Measurements from ENCODE around the gene UBE3B. TPM values are rescaled to one million over a fixed set of nuclear protein-coding genes. Genes with fewer than 3 reads are reported as not detected.

The UBE3B gene
- total RNA-seq, 4 donors from 2014 or later = 45.2 to 63.6 (median 62.8) TPM

DNA sequence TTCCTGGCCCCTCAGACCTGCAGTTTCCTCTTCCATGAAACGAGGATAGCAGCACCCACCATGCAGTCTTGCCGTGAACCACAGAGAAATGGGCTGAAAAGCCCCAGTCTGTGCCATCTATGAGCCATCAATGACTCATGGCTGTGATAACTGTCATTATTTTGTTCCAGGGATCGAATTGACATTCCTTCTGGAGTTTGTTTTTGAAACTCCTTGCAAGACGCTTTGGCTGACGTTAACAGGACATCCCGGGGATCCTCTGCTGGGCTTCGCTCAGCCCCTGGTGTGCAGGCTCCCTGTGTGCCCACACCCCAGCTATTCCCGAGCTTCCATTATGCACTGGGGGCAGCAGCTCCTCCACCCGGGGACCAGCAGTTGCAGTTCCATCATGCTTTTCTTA lies 62.1 kb downstream of the UBE3B start:
- H3K9me3 ChIP-seq = no peaks in the 10 kb centered on the region
- ATAC-seq = no peak
- WGBS, 2 donors (ENCODE audit: low coverage in 1 of 2) = 82 to 86% methylated on average over 3 to 6 of the region's 9 CpGs
- no peak for TF ChIP-seq EP300 (IDR thresholded peaks at IDR 0.05)
- TF ChIP-seq, protein P1, sequence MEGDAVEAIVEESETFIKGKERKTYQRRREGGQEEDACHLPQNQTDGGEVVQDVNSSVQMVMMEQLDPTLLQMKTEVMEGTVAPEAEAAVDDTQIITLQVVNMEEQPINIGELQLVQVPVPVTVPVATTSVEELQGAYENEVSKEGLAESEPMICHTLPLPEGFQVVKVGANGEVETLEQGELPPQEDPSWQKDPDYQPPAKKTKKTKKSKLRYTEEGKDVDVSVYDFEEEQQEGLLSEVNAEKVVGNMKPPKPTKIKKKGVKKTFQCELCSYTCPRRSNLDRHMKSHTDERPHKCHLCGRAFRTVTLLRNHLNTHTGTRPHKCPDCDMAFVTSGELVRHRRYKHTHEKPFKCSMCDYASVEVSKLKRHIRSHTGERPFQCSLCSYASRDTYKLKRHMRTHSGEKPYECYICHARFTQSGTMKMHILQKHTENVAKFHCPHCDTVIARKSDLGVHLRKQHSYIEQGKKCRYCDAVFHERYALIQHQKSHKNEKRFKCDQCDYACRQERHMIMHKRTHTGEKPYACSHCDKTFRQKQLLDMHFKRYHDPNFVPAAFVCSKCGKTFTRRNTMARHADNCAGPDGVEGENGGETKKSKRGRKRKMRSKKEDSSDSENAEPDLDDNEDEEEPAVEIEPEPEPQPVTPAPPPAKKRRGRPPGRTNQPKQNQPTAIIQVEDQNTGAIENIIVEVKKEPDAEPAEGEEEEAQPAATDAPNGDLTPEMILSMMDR (IDR thresholded peaks at IDR 0.05) = no peak
- no peak for TF ChIP-seq POLR2AphosphoS5 (IDR thresholded peaks at IDR 0.05)
- no peak for TF ChIP-seq POLR2A (IDR thresholded peaks at IDR 0.05)
- no peaks in the 10 kb centered on the region for H3K4me1 ChIP-seq
- peaks cover 0 to 58% of the 10 kb centered on the region in 2 donors for H3K36me3 ChIP-seq
- H3K4me3 ChIP-seq = no peak overlapping the region
- H3K27me3 ChIP-seq = no peaks in the 10 kb centered on the region
- H3K27ac ChIP-seq = no peak overlapping the region

DNA sequence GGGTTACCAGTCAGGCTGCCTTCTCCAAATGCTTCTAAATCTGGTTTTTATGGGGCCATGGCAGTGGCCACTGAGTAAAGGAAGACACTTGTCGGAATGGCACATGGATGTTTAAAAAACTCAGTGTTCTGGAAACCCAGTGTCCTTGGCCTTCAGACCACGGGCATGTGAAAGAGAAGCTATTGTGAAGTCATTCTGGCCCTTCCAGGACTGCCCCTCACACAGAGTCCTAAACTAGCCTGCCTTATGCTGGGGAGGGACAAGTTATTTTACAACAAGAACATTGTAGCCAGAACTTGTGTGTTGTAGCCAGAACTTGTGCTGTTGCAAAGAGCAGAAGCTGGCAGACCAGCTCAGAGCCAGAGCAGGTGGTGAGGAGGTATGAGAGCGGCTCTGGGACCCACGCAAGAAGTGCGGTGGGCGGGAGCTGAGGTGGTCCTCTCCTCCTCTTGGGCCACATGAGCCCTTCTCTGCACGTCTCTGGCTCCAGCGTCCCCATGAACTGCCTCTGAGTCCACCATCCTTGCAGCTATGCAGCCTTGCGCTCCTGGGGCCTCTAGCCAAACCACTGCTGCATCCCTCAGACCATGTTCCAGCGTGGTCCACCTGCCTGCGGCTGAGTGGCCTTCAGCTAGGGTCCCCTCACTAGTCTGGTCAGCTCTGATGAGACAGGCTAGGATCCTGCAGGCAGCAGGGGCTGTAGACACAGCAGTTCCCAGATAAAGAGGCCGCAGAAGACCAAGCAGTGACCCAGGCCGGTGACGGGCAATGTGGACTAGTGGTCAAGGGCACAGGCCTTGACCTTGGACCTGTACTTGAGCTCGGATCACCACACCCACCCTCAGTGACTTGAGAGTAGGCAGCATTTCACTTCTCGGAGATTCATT lies 63.3 kb downstream of the UBE3B start:
- no peaks in the 10 kb centered on the region for H3K4me1 ChIP-seq
- 20 to 70% methylated on average over 1 to 2 of the region's 16 CpGs for WGBS, 2 donors (ENCODE audit: low coverage in 1 of 2)
- no peak overlapping the region for H3K27ac ChIP-seq
- H3K4me3 ChIP-seq = no peak overlapping the region
- peaks cover 0 to 45% of the 10 kb centered on the region in 2 donors for H3K36me3 ChIP-seq
- ATAC-seq = no peak
- no peaks in the 10 kb centered on the region for H3K9me3 ChIP-seq
- no peak for TF ChIP-seq EP300 (IDR thresholded peaks at IDR 0.05)
- TF ChIP-seq, protein P1 (IDR thresholded peaks at IDR 0.05) = no peak
- TF ChIP-seq POLR2A (IDR thresholded peaks at IDR 0.05) = no peak
- TF ChIP-seq POLR2AphosphoS5 (IDR thresholded peaks at IDR 0.05) = no peak
- H3K27me3 ChIP-seq = no peaks in the 10 kb centered on the region

DNA sequence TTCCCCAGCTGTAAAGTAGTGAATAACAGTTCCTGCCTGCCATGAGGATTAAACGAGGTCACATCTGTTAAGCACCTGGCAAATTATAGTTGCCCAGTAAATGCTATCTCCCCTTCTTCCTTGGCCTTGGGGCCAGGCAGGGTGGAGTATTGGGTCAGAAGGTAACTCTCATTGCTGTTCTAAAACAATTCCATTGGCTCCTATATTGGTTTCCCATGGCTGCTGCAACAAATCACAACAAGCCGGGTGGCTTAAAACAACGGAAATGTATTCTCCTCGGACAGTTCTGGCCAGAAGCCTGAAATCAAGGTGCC lies 63.9 kb downstream of the UBE3B start:
- Histone ChIP-seq H3K27ac (no peak overlapping the region), H3K4me1 (no peaks in the 10 kb centered on the region), H3K9me3 (no peaks in the 10 kb centered on the region), H3K27me3 (no peaks in the 10 kb centered on the region), H3K36me3 (peaks cover 0 to 39% of the 10 kb centered on the region in 2 donors), H3K4me3 (no peak overlapping the region)
- 22 to 78% methylated on average over 1 to 3 of the region's 4 CpGs for WGBS, 2 donors (ENCODE audit: low coverage in 1 of 2)
- ATAC-seq = no peak
- TF ChIP-seq EP300 (IDR thresholded peaks at IDR 0.05) = no peak
- TF ChIP-seq, protein P1 (IDR thresholded peaks at IDR 0.05) = no peak
- no peak for TF ChIP-seq POLR2A (IDR thresholded peaks at IDR 0.05)
- no peak for TF ChIP-seq POLR2AphosphoS5 (IDR thresholded peaks at IDR 0.05)

DNA sequence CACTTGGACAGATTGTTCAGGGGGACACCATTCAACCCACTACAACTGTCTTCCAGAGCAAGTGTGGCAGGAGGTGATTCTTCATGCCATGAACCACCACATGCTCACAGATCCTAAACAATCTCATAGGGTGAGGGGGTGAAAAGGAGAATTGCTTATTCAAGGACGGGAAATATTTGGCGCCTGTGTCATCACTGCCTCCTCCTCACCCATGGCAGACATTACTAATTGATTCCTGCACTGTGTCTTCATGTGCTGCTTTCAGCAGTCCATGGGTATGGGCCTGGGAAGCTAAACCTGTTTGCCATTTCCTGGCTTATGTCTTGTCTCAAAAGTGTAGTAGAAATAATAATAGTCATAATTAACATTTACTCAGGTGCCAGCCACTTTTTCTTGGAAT lies 64.6 kb downstream of the UBE3B start:
- no peak for ATAC-seq
- Histone ChIP-seq H3K4me3 (no peak overlapping the region), H3K4me1 (no peaks in the 10 kb centered on the region), H3K27me3 (peaks cover 6% of the 10 kb centered on the region), H3K27ac (no peak overlapping the region), H3K9me3 (no peaks in the 10 kb centered on the region), H3K36me3 (peaks cover 0 to 33% of the 10 kb centered on the region in 2 donors)
- WGBS, 2 donors (ENCODE audit: low coverage in 1 of 2) = 57 to 83% methylated on average over 2 of the region's 2 CpGs
- TF ChIP-seq EP300 (IDR thresholded peaks at IDR 0.05) (no peak), POLR2A (IDR thresholded peaks at IDR 0.05) (no peak), POLR2AphosphoS5 (IDR thresholded peaks at IDR 0.05) (no peak)
- TF ChIP-seq, protein P1 (IDR thresholded peaks at IDR 0.05) = no peak

DNA sequence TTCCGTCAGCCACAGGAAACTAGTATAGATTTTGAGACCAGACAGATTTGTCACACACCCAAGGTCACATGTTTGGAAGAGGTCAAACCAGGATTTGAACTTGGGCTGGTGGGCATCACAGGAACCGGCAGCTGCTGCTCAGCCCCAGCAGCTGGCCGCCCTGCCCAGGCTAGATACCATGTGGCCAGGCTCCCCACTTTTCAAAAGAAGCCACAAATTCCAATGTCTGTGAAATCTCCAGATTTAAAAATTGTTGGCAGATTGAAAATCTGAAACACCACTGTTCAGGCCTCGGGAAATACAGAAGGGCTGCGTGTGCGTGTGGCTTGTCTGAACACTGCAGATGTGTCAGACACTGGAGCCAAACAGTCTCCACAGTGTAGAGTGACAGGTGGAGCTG lies 65.4 kb downstream of the UBE3B start:
- 89% methylated on average over 3 of the region's 6 CpGs; no CpG with 5 or more reads in 1 of the 2 donors for WGBS, 2 donors (ENCODE audit: low coverage in 1 of 2)
- ATAC-seq = no peak
- Histone ChIP-seq H3K9me3 (no peaks in the 10 kb centered on the region), H3K27me3 (peaks cover 14% of the 10 kb centered on the region), H3K4me1 (no peaks in the 10 kb centered on the region), H3K36me3 (peaks cover 0 to 24% of the 10 kb centered on the region in 2 donors), H3K4me3 (no peak overlapping the region), H3K27ac (no peak overlapping the region)
- TF ChIP-seq, protein P1 (IDR thresholded peaks at IDR 0.05) = no peak
- no peak for TF ChIP-seq EP300 (IDR thresholded peaks at IDR 0.05)
- TF ChIP-seq POLR2A (IDR thresholded peaks at IDR 0.05) = no peak
- no peak for TF ChIP-seq POLR2AphosphoS5 (IDR thresholded peaks at IDR 0.05)
